GM13976 (cell line): ENCODE measurements around the gene USP2.

Experiments
- DNase-seq: peaks from one replicate; pipeline ENCODE4 v3.0.0; 2012; ENCODE audit warnings: low spot score
- CTCF ChIP-seq: IDR thresholded peaks from 2 replicates; pipeline ENCODE4 v1.5.1; 2012; ENCODE audit warnings: borderline replicate concordance, mild to moderate bottlenecking; ENCODE audit not compliant: insufficient read depth; ENCODE audit errors: extremely low read depth, missing control alignments, control extremely low read depth
- in situ Hi-C: fragments of 300-500 bp; cut with MboI; formaldehyde crosslinking; loops from one replicate; pipeline ENCODE4 v1.12.0; 2022; ENCODE audit warnings: low sequenced_read_pairs, mixed read lengths, inconsistent platforms; ENCODE audit not compliant: unreplicated experiment

Gene USP2

GRCh38 chr11:119352857-119353260, 28.6 kb downstream of the USP2 start:
- in situ Hi-C loops: loop anchor here (10.0 kb wide), 1 partner anchor 122 kb away; no protein-coding TSS in a partner anchor
- DNase-seq: no peak
- TF ChIP-seq CTCF: no peak

- in situ Hi-C loops: loop anchor here (10.0 kb wide), 1 partner anchor 124 kb away; no protein-coding TSS in a partner anchor
Measured at GRCh38 chr11:119351232-119351631, 30.3 kb downstream of the USP2 start.

GRCh38 chr11:119350302-119350701, 31.2 kb downstream of the USP2 start:
- no peak for DNase-seq
- in situ Hi-C loops: loop anchor here (10.0 kb wide), 1 partner anchor 124 kb away; no protein-coding TSS in a partner anchor
- TF ChIP-seq CTCF: no peak

More at GRCh38 chr11:119351232-119351631, 30.3 kb downstream of the USP2 start:
- DNase-seq: no peak
- no peak for TF ChIP-seq CTCF

- in situ Hi-C loops: no loop called here
- no peak for TF ChIP-seq CTCF
- DNase-seq: no peak
Measured at GRCh38 chr11:119347940-119348605, 33.4 kb downstream of the USP2 start.

GRCh38 chr11:119347242-119347641, 34.2 kb downstream of the USP2 start:
- no peak for TF ChIP-seq CTCF
- in situ Hi-C loops: no loop called here
- DNase-seq: no peak

- no peak for DNase-seq
- in situ Hi-C loops: no loop called here
- TF ChIP-seq CTCF: no peak
Measured at GRCh38 chr11:119346605-119347004, 34.9 kb downstream of the USP2 start, which contains the start of gene MFRP. MFRP (minus strand) TSS chr11:119346705; CDS start chr11:119346513, 192 bp downstream.
